NOMO-1 treated with DMSO at 0.1 percent for 48 hours (cell line): ENCODE measurements around the gene FLT4.

Source experiments
- DNase-seq: peaks from one replicate; lab custom pipeline; 2025; ENCODE audit not compliant: unreplicated experiment; lab: John Stamatoyannopoulos, UW

Gene FLT4

GRCh38 chr5:180628211-180628610 lies 21.2 kb downstream of the FLT4 start:
- no peak for DNase-seq

- no peak for DNase-seq
Observed at GRCh38 chr5:180627386-180628120, 21.8 kb downstream of the FLT4 start.

GRCh38 chr5:180626661-180627385 lies 22.6 kb downstream of the FLT4 start:
- DNase-seq: no peak

GRCh38 chr5:180625791-180626660 lies 23.4 kb downstream of the FLT4 start:
- no peak for DNase-seq

- no peak for DNase-seq
Observed at GRCh38 chr5:180625125-180625790, 24.1 kb downstream of the FLT4 start.

- DNase-seq: no peak
Observed at GRCh38 chr5:180624587-180624986, 24.8 kb downstream of the FLT4 start.

- DNase-seq: no peak
Observed at GRCh38 chr5:180623844-180624243, 25.6 kb downstream of the FLT4 start.

- no peak for DNase-seq
Observed at GRCh38 chr5:180623411-180623834, 26.0 kb downstream of the FLT4 start.

- no peak for DNase-seq
Observed at GRCh38 chr5:180622910-180623309, 26.5 kb downstream of the FLT4 start.

- no peak for DNase-seq
Observed at GRCh38 chr5:180621311-180621710, 28.1 kb downstream of the FLT4 start.

- DNase-seq: no peak
Observed at GRCh38 chr5:180620014-180620413, 29.4 kb downstream of the FLT4 start.

GRCh38 chr5:180619563-180619915 lies 29.9 kb downstream of the FLT4 start:
- DNase-seq: no peak

- DNase-seq: no peak
Observed at GRCh38 chr5:180618829-180619562, 30.4 kb downstream of the FLT4 start.

GRCh38 chr5:180618487-180618828 lies 30.9 kb downstream of the FLT4 start:
- DNase-seq: no peak

GRCh38 chr5:180613814-180614188 lies 35.6 kb downstream of the FLT4 start:
- no peak for DNase-seq

GRCh38 chr5:180613188-180613813 lies 36.1 kb downstream of the FLT4 start:
- no peak for DNase-seq

GRCh38 chr5:180612683-180613082 lies 36.7 kb downstream of the FLT4 start:
- DNase-seq: no peak

- no peak for DNase-seq
Observed at GRCh38 chr5:180611140-180611850, 38.1 kb downstream of the FLT4 start.

GRCh38 chr5:180609817-180610550 lies 39.4 kb downstream of the FLT4 start:
- DNase-seq: no peak
